ENCODE measurements around the gene SCYL1.
A peak's percentile ranks its signal among the peaks of the same experiment; 100 is the strongest.

The SCYL1 gene

DNA sequence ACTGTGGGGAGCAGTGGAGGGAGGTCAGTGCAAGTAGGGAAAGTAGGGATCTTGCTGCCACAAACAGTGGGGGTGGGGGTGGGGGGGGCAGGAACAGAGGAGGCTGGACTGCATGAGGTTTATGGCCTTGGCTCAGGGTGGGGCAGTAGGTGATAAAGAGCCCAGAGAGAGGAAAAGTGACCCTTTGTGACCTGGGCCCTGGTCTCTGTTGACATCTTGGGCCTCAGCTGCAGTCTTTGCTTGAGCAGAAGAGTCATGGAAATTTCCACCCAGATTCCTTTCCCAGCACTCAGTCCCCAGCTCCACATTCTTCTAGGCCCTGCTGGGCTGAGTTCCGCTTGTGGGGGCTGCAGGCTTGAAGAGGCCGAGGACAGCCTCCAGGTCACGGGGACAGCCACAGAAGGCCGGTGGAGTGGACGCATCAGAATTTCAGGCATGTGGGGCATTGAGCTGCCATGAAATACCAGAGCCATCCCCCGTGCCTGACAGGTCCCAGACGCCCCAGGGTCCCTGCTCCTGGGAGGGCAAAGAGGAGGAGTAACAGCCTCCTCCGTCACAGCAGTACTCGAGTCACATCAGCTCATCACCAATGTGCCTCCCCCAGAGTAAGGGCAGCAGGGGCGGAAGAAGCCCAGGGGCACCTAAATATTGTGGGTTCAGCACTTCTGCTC lies 35.7 kb upstream of the SCYL1 start:
- no peaks in the 10 kb centered on the region for H3K36me3 Mint-ChIP-seq
- H3K9me3 Mint-ChIP-seq = no peaks in the 10 kb centered on the region
- no peaks in the 10 kb centered on the region for H3K27me3 Mint-ChIP-seq
- DNase-seq (ENCODE audit: low spot score in 2 of 2) (no peak), ATAC-seq (ENCODE audit: low read depth) (no peak)
- no peak overlapping the region for H3K4me3 Mint-ChIP-seq
- no peak overlapping the region for H3K27ac Mint-ChIP-seq
- peaks cover 42% of the 10 kb centered on the region for H3K4me1 Mint-ChIP-seq

DNA sequence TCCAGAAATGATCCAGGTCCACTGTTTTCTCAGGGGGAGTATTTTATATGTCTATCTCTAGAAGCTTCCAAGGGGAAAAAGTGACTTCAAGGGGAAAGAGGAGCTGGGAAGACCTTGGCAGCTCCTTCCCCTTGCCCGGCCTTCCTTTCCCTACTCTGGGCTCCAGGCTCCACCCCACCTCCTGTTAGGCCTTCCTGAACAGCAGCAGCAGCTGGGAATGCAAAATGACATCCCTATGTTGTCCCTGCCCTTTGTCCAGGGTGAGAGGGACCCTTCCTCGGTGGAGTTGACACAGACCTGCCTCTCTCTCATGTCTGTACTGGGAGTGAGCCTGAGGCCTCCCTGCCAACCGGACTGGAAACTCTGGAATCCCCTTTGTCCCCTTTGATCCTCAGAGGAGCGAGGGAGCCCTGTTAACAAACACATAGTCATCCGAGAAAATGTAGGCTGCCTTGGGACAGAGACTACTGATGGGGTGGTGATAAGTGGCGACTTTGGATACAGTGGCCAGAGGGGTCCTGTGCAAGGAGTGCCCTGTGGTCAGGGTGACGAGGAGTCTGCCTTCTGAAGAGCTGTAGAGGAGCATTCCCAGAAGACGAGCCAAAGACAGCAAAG lies 35.1 kb upstream of the SCYL1 start:
- DNase-seq (ENCODE audit: low spot score in 2 of 2) (no peak), ATAC-seq (ENCODE audit: low read depth) (no peak)
- H3K4me1 Mint-ChIP-seq = peaks cover 47% of the 10 kb centered on the region
- no peak overlapping the region for H3K27ac Mint-ChIP-seq
- H3K36me3 Mint-ChIP-seq = no peaks in the 10 kb centered on the region
- H3K4me3 Mint-ChIP-seq = no peak overlapping the region
- no peaks in the 10 kb centered on the region for H3K9me3 Mint-ChIP-seq
- no peaks in the 10 kb centered on the region for H3K27me3 Mint-ChIP-seq

DNA sequence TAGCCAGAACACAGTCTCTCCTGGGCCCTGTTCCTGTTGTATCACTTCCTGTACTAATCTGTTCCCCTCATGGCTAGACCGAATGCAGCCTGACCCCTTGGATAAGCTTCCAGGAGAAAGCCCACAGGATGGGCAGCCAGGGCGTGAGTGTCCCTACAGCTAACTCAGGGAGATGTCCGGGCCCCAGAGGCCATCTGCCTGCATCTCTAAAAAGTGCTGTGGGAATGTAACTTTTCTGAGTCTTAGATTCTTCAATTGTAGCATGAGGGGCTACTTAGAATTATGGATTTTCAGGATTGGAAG lies 33.8 kb upstream of the SCYL1 start:
- H3K36me3 Mint-ChIP-seq = no peaks in the 10 kb centered on the region
- no peaks in the 10 kb centered on the region for H3K9me3 Mint-ChIP-seq
- DNase-seq (ENCODE audit: low spot score in 2 of 2) = no peak
- peak overlapping the region; percentile 77 for H3K27ac Mint-ChIP-seq
- no peaks in the 10 kb centered on the region for H3K27me3 Mint-ChIP-seq
- no peak for ATAC-seq (ENCODE audit: low read depth)
- no peak overlapping the region for H3K4me3 Mint-ChIP-seq
- H3K4me1 Mint-ChIP-seq = peaks cover 47% of the 10 kb centered on the region

DNA sequence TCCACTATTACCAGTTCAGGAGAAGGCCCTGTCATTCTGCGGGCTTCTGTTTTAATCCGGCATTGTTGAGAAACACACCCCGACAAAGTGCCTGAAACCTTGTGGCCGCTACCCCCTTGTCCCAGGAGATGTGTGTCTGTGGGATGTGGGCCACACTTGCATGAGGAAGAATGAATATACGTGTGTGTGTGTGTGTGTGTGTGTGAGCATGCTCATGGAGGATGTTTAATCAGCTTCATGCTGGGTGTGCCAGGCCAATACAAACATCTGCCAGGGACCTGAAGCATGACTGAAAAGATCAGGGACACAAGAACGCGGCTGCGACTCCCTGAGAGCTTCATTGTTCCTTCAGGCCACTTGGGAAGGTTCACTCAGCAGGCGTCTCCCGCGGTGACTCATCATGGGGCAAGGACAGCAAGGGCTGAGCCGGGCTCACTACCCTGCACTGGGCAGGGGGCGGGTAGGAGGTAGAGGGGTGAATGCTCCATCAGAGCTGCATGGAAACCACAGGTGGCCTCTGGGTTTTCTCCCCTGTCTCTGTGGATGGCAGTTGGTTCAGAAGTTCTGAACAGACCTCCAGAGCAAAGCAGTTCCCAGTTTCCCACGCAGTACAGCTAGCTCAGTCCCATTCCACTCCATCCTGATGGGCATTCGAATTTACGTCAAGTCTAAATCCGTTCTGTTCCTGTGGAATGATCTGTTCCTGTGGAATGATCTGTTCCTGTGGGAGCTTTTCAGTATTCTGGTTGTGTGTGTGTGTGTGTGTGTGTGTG lies 33.1 kb upstream of the SCYL1 start:
- no peaks in the 10 kb centered on the region for H3K27me3 Mint-ChIP-seq
- DNase-seq (ENCODE audit: low spot score in 2 of 2) (no peak), ATAC-seq (ENCODE audit: low read depth) (peak; percentile 53)
- peaks cover 48% of the 10 kb centered on the region for H3K4me1 Mint-ChIP-seq
- H3K4me3 Mint-ChIP-seq = peak overlapping the region; percentile 66
- H3K27ac Mint-ChIP-seq = peak overlapping the region; percentile 77
- no peaks in the 10 kb centered on the region for H3K36me3 Mint-ChIP-seq
- H3K9me3 Mint-ChIP-seq = no peaks in the 10 kb centered on the region

DNA sequence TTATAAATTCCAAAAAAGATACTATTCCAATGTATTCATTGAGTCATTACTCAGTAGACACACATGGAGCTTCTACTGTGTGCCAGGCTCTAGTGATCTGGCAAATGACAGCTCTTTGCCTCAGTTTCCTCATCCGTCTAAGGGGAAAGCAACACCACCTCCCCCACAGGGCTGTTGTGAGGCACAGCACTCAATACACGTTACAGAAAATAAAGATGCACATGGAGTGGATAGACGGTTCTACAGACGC lies 32.6 kb upstream of the SCYL1 start:
- peak overlapping the region; percentile 66 for H3K4me3 Mint-ChIP-seq
- peaks cover 52% of the 10 kb centered on the region for H3K4me1 Mint-ChIP-seq
- no peaks in the 10 kb centered on the region for H3K9me3 Mint-ChIP-seq
- no peaks in the 10 kb centered on the region for H3K36me3 Mint-ChIP-seq
- ATAC-seq (ENCODE audit: low read depth) (no peak), DNase-seq (ENCODE audit: low spot score in 2 of 2) (no peak)
- H3K27ac Mint-ChIP-seq = peak overlapping the region; percentile 77
- H3K27me3 Mint-ChIP-seq = no peaks in the 10 kb centered on the region

DNA sequence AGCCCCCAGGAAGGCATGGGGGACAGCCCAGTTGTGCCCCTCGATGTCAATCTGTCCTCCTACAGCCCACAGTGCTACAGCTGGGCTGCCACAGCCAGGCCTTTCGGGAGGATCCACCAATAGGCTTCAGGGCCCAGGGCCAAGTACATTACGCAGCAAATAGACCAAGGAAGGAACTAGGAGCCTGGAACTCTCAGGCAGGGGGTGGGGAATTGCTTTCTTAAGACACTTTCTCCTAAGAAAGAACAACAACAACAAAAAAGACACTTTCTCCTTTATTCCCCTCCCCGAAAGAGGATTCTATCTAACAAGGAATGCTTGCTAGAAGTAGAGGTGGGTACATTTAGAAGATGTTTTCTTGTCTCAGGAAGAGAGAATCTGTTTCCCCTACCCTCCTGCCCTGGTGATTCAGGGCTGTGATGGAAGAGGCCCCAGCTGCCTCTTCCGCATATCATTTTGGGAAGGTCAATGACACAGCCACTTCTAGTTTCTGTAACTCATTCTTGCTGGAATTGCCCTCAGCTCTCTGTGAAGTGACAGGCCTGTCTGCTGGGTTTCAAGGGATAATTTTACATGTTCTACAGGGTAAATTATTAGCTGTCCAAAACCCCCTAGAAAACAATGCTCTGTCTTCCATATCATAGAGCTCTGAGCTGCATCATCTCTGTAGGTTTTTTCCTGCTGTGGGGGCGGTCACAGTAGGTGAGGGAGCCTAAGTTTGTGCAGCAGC lies 32.1 kb upstream of the SCYL1 start:
- Mint-ChIP-seq H3K27me3 (no peaks in the 10 kb centered on the region), H3K9me3 (no peaks in the 10 kb centered on the region), H3K4me3 (peak overlapping the region; percentile 66), H3K4me1 (peaks cover 51% of the 10 kb centered on the region), H3K36me3 (no peaks in the 10 kb centered on the region), H3K27ac (peak overlapping the region; percentile 77)
- DNase-seq (ENCODE audit: low spot score in 2 of 2) (no peak), ATAC-seq (ENCODE audit: low read depth) (no peak)

DNA sequence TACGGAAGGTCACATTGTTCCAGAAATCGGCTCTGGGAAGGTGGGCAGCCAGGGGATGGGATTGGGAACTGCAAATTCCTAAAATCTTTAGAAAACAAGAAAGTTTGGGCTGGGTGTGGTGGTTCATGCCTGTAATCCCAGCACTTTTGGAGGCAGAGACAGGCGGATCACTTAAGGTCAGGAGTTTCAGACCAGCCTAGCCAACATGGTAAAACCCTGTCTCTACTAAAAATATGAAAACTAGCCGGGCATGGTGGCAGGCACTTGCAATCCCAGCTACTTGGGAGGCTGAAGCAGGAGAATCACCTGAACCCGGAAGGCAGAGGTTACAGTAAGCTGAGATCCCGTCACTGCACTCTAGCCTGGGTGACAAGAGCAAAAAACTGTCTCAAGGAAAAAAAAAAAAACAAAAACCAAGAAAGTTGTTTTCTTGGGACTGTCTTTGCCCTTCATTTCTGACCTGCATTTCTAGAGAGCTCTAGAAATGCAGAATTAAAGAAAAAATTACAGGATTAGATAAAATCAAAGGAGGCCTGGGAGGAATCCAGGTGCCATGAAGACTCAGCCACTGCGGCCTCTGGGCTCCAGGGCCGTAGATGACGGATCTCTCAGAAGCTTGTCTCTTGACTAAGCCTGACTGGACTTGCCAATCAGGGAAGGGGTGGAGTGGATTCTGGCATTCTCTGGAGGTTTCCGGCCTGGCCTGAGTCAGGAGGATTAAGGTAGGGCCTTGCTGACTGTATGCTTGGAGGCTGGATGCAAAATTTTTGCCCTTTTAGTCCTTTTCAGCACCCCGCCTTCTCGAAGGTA lies 31.3 kb upstream of the SCYL1 start:
- no peaks in the 10 kb centered on the region for H3K27me3 Mint-ChIP-seq
- H3K4me3 Mint-ChIP-seq = peak overlapping the region; percentile 66
- peaks cover 45% of the 10 kb centered on the region for H3K4me1 Mint-ChIP-seq
- DNase-seq (ENCODE audit: low spot score in 2 of 2) (no peak), ATAC-seq (ENCODE audit: low read depth) (no peak)
- H3K27ac Mint-ChIP-seq = peak overlapping the region; percentile 77
- H3K36me3 Mint-ChIP-seq = no peaks in the 10 kb centered on the region
- no peaks in the 10 kb centered on the region for H3K9me3 Mint-ChIP-seq

DNA sequence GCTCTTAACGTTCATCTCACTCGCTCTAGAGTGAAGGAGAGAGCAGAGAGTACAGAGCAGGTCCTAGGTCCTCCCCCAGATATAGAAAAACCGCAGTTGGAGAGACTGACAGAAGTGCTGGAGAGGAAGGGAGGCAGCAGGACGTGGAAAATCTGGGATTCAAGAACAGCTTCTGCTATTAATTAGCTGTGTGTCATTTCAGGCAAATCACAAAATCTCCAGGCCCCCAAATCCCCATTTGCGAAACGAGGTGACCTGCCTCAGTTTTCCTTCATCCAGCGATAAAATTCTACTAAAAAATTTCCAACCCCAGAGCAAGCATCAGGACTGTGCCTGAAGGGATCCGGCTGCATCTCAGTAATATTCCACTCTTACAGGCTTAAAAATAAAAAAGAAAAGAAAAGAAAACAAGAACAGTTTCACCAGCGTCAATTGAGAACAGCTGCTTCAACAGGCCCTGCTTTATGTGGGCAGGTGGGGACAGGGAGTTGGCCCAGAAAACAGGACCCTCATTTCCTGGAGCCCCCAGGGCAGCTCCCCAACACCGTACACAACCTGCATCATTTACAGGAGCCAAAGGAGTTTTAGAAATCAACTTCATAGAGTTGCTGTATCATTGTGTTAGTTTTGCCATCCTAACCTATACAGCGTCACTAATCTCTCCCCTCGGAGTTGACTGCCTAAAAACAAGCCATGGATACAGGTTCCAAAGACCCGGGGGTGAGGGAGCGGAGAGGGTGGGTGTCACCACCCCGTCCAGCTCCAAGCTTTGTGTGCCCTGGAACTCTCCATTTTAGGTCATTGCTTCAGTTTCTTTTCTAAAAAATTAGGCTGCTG lies 28.4 kb upstream of the SCYL1 start:
- ATAC-seq (ENCODE audit: low read depth) = no peak
- no peak for DNase-seq (ENCODE audit: low spot score in 2 of 2)
- Mint-ChIP-seq H3K36me3 (peaks cover 1% of the 10 kb centered on the region), H3K4me3 (peak overlapping the region; percentile 29), H3K9me3 (no peaks in the 10 kb centered on the region), H3K27ac (no peak overlapping the region), H3K4me1 (peaks cover 32% of the 10 kb centered on the region), H3K27me3 (no peaks in the 10 kb centered on the region)

DNA sequence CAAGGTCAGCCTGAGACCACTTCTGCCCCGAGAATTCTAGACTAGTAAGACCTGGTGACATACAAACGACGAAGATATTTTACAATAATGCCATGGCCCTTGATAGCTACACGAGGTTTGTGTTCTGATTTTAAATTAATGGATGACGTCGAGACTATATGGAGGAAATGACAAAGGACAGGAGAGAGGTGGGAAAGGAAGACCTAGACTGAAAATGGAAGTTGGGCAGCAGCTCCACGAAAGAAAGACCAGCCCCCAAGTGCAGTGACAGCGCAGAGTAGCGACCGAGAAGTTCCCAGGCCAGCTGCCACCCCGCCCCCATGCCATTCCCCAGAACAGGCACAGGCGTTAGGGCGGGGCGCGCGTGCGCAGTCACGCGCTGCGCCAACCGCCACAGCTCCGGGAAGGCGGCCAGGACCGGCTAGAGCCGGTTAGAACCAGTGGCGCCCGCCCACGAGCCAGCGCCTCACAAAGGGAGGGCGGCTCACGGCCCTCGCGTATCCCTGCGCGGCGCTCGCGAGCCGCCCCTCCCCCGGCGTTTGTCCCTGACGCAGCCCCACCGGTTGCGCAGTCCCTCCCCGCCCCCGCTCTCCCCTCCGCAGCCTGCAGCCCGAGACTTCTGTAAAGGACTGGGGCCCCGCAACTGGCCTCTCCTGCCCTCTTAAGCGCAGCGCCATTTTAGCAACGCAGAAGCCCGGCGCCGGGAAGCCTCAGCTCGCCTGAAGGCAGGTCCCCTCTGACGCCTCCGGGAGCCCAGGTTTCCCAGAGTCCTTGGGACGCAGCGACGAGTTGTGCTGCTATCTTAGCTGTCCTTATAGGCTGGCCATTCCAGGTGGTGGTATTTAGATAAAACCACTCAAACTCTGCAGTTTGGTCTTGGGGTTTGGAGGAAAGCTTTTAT lies 27.5 kb upstream of the SCYL1 start:
- Mint-ChIP-seq H3K4me1 (peaks cover 25% of the 10 kb centered on the region), H3K4me3 (no peak overlapping the region), H3K36me3 (peaks cover 1% of the 10 kb centered on the region), H3K27ac (no peak overlapping the region), H3K27me3 (no peaks in the 10 kb centered on the region), H3K9me3 (no peaks in the 10 kb centered on the region)
- ATAC-seq (ENCODE audit: low read depth) = peak; percentile 75
- peak; percentile 92 to 94 for DNase-seq (ENCODE audit: low spot score in 2 of 2)

DNA sequence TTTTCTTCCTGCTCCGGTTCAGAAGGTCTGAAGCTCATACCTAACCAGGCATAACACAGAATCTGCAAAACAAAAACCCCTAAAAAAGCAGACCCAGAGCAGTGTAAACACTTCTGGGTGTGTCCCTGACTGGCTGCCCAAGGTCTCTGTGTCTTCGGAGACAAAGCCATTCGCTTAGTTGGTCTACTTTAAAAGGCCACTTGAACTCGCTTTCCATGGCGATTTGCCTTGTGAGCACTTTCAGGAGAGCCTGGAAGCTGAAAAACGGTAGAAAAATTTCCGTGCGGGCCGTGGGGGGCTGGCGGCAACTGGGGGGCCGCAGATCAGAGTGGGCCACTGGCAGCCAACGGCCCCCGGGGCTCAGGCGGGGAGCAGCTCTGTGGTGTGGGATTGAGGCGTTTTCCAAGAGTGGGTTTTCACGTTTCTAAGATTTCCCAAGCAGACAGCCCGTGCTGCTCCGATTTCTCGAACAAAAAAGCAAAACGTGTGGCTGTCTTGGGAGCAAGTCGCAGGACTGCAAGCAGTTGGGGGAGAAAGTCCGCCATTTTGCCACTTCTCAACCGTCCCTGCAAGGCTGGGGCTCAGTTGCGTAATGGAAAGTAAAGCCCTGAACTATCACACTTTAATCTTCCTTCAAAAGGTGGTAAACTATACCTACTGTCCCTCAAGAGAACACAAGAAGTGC lies 26.7 kb upstream of the SCYL1 start:
- no peaks in the 10 kb centered on the region for H3K27me3 Mint-ChIP-seq
- ATAC-seq (ENCODE audit: low read depth) (peak; percentile 20), DNase-seq (ENCODE audit: low spot score in 2 of 2) (peak; percentile 56 to 58)
- H3K4me1 Mint-ChIP-seq = peaks cover 22% of the 10 kb centered on the region
- H3K9me3 Mint-ChIP-seq = no peaks in the 10 kb centered on the region
- H3K36me3 Mint-ChIP-seq = peaks cover 1% of the 10 kb centered on the region
- H3K4me3 Mint-ChIP-seq = no peak overlapping the region
- no peak overlapping the region for H3K27ac Mint-ChIP-seq

DNA sequence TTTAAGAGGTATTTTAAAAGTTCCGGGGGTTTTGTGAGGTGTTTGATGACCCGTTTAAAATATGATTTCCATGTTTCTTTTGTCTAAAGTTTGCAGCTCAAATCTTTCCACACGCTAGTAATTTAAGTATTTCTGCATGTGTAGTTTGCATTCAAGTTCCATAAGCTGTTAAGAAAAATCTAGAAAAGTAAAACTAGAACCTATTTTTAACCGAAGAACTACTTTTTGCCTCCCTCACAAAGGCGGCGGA lies 26.2 kb upstream of the SCYL1 start:
- H3K27ac Mint-ChIP-seq = no peak overlapping the region
- ATAC-seq (ENCODE audit: low read depth) = no peak
- no peaks in the 10 kb centered on the region for H3K27me3 Mint-ChIP-seq

DNA sequence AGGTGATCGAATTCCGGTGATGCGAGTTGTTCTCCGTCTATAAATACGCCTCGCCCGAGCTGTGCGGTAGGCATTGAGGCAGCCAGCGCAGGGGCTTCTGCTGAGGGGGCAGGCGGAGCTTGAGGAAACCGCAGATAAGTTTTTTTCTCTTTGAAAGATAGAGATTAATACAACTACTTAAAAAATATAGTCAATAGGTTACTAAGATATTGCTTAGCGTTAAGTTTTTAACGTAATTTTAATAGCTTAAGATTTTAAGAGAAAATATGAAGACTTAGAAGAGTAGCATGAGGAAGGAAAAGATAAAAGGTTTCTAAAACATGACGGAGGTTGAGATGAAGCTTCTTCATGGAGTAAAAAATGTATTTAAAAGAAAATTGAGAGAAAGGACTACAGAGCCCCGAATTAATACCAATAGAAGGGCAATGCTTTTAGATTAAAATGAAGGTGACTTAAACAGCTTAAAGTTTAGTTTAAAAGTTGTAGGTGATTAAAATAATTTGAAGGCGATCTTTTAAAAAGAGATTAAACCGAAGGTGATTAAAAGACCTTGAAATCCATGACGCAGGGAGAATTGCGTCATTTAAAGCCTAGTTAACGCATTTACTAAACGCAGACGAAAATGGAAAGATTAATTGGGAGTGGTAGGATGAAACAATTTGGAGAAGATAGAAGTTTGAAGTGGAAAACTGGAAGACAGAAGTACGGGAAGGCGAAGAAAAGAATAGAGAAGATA lies 25.7 kb upstream of the SCYL1 start, which contains the start of gene MALAT1:
MALAT1 (plus strand) TSS at position 69 of the 736 bp plus-strand sequence.
- no peaks in the 10 kb centered on the region for H3K9me3 Mint-ChIP-seq
- DNase-seq (ENCODE audit: low spot score in 2 of 2) (peak; percentile 93 to 97), ATAC-seq (ENCODE audit: low read depth) (peak; percentile 12)
- peaks cover 8% of the 10 kb centered on the region for H3K36me3 Mint-ChIP-seq
- H3K27me3 Mint-ChIP-seq = no peaks in the 10 kb centered on the region
- no peak within 1 kb of the TSS for H3K4me3 Mint-ChIP-seq
- no peak within 1 kb of the TSS for H3K27ac Mint-ChIP-seq
- peaks cover 20% of the 10 kb centered on the region for H3K4me1 Mint-ChIP-seq

More for the DNA sequence above, 26.2 kb upstream of the SCYL1 start:
- Mint-ChIP-seq H3K4me1 (peaks cover 23% of the 10 kb centered on the region), H3K4me3 (no peak overlapping the region), H3K36me3 (peaks cover 3% of the 10 kb centered on the region), H3K9me3 (no peaks in the 10 kb centered on the region)
- no peak for DNase-seq (ENCODE audit: low spot score in 2 of 2)
